ENCODE measurements around the gene NFATC3. TPM values are rescaled to one million over a fixed set of nuclear protein-coding genes. Genes with fewer than 3 reads are reported as not detected.

Gene NFATC3
- total and polyA plus RNA-seq, 5 experiments from 2014 or later = 85.2 to 162 (median 102) TPM

DNA sequence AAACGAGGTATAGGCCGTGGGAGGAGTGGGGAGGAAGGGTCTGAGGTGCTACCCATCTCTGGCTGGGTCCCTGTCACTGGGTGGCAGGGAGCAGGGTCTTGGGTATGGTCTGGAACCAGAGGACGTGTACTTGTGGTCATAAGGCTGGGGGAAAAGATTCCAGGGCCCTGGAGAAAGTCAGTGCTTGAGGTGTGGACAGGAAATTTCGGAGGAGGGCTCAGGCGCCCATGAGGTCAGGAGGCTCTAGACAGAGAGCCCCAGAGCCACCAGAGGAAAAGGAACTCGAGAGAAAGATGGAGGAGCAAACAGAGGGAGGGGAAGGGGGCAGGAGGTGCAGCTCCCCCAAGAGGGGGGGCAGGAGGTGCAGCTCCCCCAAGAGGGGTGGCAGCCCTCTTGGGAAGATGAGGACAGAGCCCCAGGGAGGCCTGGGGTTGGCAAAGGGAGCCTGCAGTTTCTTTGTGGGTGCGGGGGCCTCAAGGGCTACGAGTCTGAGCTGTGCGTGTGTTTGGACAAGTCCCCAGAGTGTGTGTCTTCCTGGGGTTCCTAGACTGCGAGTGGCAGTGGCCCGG is 178.5 kb downstream of the NFATC3 start:
- peak overlapping the region; percentile 89 to 99 (median 98) for H3K27ac Mint-ChIP-seq
- H3K9me3 Mint-ChIP-seq = no peaks in the 10 kb centered on the region
- H3K27me3 Mint-ChIP-seq = no peaks in the 10 kb centered on the region
- H3K4me1 Mint-ChIP-seq = peaks cover 30 to 57% (median 50%) of the 10 kb centered on the region in 4 donors
- no peak for ATAC-seq
- H3K4me3 Mint-ChIP-seq = peak overlapping the region; percentile 93 to 98 (median 95)
- DNase-seq = no peak
- POLR2A ChIA-PET = interaction anchor here (0.9 to 40.3 kb wide), 11 partner anchors 11 to 179 kb away, joined by 3 to 1294 read pairs (median 6); partner anchors contain the start of genes NFATC3, PLA2G15, PRMT7 and SLC7A6OS
- peaks cover 0 to 22% (median 0%) of the 10 kb centered on the region in 3 donors for H3K36me3 Mint-ChIP-seq

DNA sequence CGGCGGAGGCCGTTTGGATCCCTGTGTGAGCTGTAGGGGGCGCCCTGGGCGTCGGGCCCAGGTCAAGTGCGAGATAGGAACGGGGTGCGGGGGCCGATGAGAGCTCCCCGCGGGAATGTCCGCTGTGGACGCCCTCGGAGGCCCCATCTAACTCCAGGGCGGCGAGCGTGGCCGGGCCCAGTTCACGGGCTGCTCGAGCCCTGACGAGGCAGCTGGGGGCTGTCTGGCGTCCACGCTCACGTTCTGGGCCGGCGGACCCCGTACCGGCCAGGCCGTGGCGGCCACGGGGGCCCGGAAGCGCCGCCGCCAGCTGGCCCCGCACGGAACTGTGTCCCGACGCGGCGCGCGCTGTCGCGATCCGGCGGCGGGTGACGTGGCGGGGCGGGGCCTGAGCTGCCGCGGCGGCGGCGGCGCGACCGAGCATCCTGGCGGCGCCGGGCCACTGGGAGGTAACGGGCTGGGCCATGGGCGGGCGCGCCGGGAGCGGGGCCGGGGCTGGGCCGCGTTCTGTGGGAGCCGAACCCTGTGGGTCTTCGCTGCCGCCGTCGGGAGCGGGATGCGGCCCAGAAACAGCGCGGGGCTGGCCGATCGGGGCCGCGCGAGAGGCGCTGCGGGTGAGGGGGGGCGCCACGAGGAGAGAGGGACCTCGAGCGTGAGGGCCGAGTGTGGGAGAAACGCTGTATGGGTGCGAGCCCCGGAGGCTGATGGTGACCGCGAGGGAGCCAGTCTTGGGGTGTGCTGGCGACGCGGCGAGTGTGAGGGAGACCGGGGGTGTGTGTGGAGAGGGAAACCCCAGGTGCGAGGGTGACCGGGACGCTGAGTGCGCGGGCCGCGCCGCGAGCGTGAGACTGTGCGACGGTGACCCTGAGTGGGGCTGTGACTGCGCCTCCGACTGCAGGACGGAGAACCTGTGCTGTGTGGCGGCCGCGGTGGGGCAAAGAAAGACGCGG is 179.2 kb downstream of the NFATC3 start, which contains the start of gene SLC7A6:
Gene SLC7A6 (plus strand): TSS at position 399 of the 950 bp plus-strand sequence. CDS start 10,201 bp downstream, outside the sequence.
- peak within 1 kb of the TSS; percentile 93 to 98 (median 96) for H3K4me3 Mint-ChIP-seq
- ATAC-seq (peak; percentile 61 to 75), DNase-seq (peak; percentile 69 to 85 (median 82))
- peak within 1 kb of the TSS; percentile 89 to 99 (median 98) for H3K27ac Mint-ChIP-seq
- peaks cover 0 to 25% (median 3%) of the 10 kb centered on the region in 3 donors for H3K36me3 Mint-ChIP-seq
- POLR2A ChIA-PET = interaction anchor here (0.6 to 40.3 kb wide), 13 partner anchors 10 to 180 kb away, joined by 3 to 1294 read pairs (median 6); partner anchors contain the start of genes NFATC3, PLA2G15, PRMT7 and SLC7A6OS
- H3K4me1 Mint-ChIP-seq = peaks cover 35 to 62% (median 57%) of the 10 kb centered on the region in 4 donors
- H3K9me3 Mint-ChIP-seq = no peaks in the 10 kb centered on the region
- H3K27me3 Mint-ChIP-seq = no peaks in the 10 kb centered on the region

DNA sequence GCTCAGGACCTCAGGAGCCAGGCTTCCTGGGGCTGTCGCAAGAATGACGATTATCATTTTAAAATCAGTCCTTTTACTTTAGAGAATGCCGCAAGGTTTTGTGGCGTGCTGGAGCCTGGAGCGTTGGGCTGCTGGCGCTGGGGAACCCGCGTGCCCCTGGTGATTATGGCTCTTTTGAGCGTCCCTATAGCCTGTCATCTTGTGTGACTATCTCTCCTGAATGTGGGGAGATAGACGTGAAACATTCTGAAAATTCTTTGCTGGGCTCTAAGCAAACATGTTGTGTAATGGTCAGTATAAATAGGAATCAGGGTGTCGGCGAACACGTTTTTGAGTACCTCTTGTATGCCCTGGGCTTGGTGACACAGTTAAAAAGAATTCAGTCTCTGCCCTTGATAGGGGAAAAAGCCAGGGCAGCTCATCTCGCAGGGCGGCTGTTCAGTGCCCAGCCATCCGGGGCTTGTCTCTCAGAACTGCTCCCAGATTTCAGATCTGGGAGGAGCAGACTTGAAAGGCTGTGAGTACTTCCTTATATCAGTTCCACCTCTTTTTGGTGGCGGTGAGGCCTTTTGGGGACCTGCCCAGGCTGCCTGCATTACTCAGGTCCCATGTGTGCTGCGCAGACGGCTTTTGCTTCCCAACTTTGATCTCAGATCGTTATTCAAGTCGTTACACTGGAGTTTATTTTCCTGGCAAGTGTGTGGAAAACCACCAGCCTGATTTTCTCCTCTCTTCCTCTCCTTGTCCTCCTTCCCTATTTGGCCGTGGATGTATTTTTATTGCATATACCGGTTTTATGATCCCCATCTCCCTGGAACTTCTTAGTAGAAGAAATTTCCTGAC is 180.1 kb downstream of the NFATC3 start:
- Mint-ChIP-seq H3K4me1 (peaks cover 36 to 71% (median 66%) of the 10 kb centered on the region in 4 donors), H3K27ac (peak overlapping the region; percentile 89 to 99 (median 98)), H3K4me3 (peak overlapping the region; percentile 92 to 98 (median 96)), H3K9me3 (no peaks in the 10 kb centered on the region), H3K27me3 (no peaks in the 10 kb centered on the region), H3K36me3 (peaks cover 0 to 31% (median 3%) of the 10 kb centered on the region in 3 donors)
- peak in 7 of 10 donors; percentile 35 to 64 (median 47) for DNase-seq
- ATAC-seq = peak; percentile 12 to 21
- POLR2A ChIA-PET = interaction anchor here (0.6 to 40.3 kb wide), 7 partner anchors 9 to 272 kb away, joined by 3 to 1294 read pairs (median 8); partner anchors contain the start of genes PRMT7 and SLC7A6OS

DNA sequence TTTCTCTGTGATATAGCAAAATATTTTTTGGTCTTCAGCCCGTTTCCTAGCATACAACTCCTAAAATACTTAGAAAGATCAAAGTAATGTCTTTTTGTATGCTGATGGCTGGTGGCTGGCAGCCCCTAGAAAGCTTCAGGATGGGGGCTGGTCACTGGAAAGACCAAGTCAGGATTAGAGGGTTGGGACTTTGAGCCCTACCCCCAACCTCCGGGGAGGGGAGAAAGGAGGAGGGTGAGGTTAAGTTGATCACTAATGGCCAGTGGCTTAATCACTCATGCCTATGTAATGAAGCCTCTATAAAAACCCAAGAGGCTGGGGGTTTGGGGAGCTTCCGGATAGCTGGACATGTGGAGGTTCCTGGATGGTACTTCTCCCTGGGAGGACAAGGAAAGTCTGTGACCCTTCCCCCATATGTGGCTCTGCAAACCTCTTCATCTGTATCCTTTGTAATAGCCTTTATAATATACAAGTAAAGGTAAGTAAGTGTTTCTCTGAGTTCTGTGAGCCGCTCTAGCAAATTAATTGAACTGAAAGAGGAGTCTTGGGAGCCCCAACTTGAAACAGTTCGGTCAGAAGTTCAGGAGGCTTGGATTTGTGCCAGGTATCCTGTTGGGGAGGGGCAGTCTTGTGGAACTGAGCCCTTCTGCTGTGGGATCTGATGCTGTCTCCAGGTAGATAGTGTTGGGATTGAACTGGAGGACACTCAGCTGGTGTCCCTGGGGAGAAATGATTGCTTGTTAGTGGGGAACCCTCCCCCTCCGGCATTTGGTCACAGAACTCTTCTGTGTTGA is 182.6 kb downstream of the NFATC3 start:
- Mint-ChIP-seq H3K27me3 (peaks cover 0 to 1% (median 0%) of the 10 kb centered on the region in 5 donors), H3K4me1 (peaks cover 42 to 86% (median 84%) of the 10 kb centered on the region in 4 donors), H3K9me3 (no peaks in the 10 kb centered on the region), H3K36me3 (peaks cover 0 to 43% (median 9%) of the 10 kb centered on the region in 3 donors), H3K4me3 (peak overlapping the region; percentile 38 to 98 (median 73)), H3K27ac (peak overlapping the region; percentile 89 to 99 (median 94))
- POLR2A ChIA-PET = interaction anchor here (0.6 to 40.3 kb wide), 3 partner anchors 8 to 920 kb away, joined by 3 to 1294 read pairs (median 10); partner anchors contain the start of genes PRMT7 and SLC7A6OS
- no peak for ATAC-seq
- no peak for DNase-seq

DNA sequence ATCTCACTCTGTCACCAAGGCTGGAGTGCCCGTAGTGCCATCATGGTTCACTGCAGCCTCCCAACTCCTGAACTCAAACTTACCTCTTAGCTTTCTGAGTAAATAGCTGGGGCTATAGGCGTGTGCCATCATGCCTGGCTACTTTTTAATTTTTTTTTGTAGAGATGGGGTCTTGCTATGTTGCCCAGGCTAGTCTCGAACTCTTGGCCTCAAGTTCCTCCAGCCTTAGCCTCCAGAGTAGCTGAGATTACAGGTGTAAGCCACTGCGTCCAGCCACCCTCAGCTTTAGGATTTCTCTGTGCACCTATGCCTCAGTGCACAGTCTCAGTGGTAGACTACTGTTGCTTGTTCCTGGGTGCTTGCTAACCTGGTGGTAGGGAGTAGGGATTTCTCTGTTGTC is 184.6 kb downstream of the NFATC3 start:
- Mint-ChIP-seq H3K9me3 (no peaks in the 10 kb centered on the region), H3K27me3 (peaks cover 0 to 1% (median 0%) of the 10 kb centered on the region in 5 donors), H3K4me3 (peak overlapping the region in 9 of 10 donors; percentile 33 to 82 (median 66)), H3K27ac (peak overlapping the region; percentile 89 to 100 (median 99)), H3K36me3 (peaks cover 0 to 59% (median 18%) of the 10 kb centered on the region in 3 donors), H3K4me1 (peaks cover 40 to 93% (median 90%) of the 10 kb centered on the region in 4 donors)
- POLR2A ChIA-PET = interaction anchor here (1.1 to 40.3 kb wide), 2 partner anchors 10 to 26 kb away, joined by 4 to 1294 read pairs; partner anchors contain the start of genes PRMT7 and SLC7A6OS
- peak in 1 of 2 donors; percentile 0 for ATAC-seq
- DNase-seq = no peak

DNA sequence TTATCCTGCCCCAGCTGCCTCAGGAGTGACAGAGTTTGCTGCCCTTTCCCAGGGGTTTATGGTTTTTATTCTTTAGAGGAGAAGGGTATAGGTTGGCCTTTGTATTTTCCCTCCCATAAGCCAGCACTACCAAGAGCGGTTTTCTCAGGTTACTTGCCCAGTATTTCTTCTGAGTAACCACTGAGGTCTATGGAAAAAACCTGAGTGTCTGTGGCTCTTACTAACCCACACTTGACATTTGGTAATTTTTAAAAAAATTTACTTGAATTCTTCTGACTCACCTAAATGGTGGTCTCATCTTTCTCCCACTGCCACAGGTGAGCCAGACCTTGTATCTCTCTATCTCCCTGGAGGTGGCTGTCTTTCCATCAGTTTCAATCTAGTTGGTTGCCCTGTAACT is 185.2 kb downstream of the NFATC3 start:
- H3K9me3 Mint-ChIP-seq = no peaks in the 10 kb centered on the region
- DNase-seq (no peak), ATAC-seq (peak in 1 of 2 donors; percentile 47)
- H3K4me1 Mint-ChIP-seq = peaks cover 38 to 92% (median 91%) of the 10 kb centered on the region in 4 donors
- POLR2A ChIA-PET = interaction anchor here (0.6 to 40.3 kb wide), 4 partner anchors 10 to 300 kb away, joined by 3 to 1294 read pairs (median 7); partner anchors contain the start of genes PRMT7 and SLC7A6OS
- peak overlapping the region; percentile 89 to 100 (median 99) for H3K27ac Mint-ChIP-seq
- H3K27me3 Mint-ChIP-seq = peaks cover 0 to 1% (median 0%) of the 10 kb centered on the region in 5 donors
- H3K36me3 Mint-ChIP-seq = peaks cover 0 to 59% (median 18%) of the 10 kb centered on the region in 3 donors
- H3K4me3 Mint-ChIP-seq = peak overlapping the region in 9 of 10 donors; percentile 15 to 79 (median 52)

DNA sequence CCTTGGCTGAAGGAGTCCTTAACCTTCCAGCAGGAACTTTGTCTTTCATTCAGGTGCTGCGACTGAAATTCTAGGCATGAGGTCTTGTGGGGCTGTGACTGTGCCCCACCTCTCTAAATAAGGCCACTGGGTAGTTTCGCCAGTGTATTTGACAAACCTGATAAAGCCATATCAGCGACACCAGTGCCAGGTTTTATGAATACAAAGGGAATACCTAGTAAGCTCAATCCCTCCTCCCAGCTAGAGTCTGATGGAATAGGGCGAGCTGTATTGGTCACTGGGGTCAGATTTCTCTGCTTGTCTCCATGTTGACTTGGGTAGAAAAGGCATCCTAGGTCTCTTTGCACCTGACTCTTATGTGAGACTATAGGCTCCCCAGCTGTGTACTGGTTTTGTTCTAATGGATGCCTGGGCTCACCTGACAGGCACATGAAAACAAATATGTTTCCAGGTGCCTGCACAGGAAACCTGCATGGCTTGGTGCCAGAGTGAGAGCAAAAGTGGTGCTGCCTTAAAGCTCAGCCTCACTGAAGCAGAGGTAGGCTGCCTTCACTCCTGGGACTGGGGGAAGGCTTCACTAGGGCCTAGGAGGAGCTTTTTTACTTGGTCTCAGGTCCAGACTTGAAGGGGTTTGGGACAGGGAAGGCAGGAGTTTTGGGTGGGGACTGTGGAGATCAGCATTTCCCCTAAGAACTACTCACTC is 187.5 kb downstream of the NFATC3 start:
- Mint-ChIP-seq H3K9me3 (no peaks in the 10 kb centered on the region), H3K27ac (peak overlapping the region; percentile 89 to 100 (median 98)), H3K27me3 (peaks cover 0 to 1% (median 0%) of the 10 kb centered on the region in 5 donors), H3K36me3 (peaks cover 0 to 60% (median 20%) of the 10 kb centered on the region in 3 donors), H3K4me3 (peak overlapping the region; percentile 68 to 93 (median 80)), H3K4me1 (peaks cover 38 to 88% (median 84%) of the 10 kb centered on the region in 4 donors)
- POLR2A ChIA-PET = interaction anchor here (0.6 to 40.3 kb wide), 5 partner anchors 10 to 1245 kb away, joined by 3 to 1294 read pairs (median 4); partner anchors contain the start of genes PRMT7, SLC7A6 and SLC7A6OS
- DNase-seq = peak; percentile 60 to 87 (median 74)
- ATAC-seq = peak; percentile 39 to 56

DNA sequence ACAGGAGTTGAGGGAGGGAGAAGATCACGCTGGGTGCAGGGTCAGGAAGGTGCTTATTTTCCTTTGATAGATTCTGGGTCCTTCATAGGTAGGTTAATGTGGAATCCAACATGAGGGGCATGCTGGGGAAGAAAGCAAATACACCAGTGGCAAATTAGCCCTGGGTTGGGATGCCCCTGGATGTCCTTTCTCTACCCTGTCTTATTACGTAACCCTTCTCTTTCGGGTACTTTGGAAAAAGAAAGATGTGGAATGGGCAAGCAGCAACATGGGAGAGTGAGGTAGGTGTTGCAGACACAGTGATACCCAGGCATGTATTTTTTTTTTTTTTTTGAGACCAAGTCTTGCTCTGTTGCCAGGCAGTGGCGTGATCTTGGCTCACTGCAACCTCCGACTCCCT is 188.3 kb downstream of the NFATC3 start:
- DNase-seq (no peak), ATAC-seq (no peak)
- POLR2A ChIA-PET = interaction anchor here (0.6 to 40.3 kb wide), 6 partner anchors 11 to 1246 kb away, joined by 3 to 1294 read pairs (median 4); partner anchors contain the start of genes PRMT7, SLC7A6 and SLC7A6OS
- Mint-ChIP-seq H3K27me3 (peaks cover 0 to 1% (median 0%) of the 10 kb centered on the region in 5 donors), H3K27ac (peak overlapping the region; percentile 89 to 100 (median 98)), H3K4me1 (peaks cover 32 to 82% (median 78%) of the 10 kb centered on the region in 4 donors), H3K9me3 (no peaks in the 10 kb centered on the region), H3K4me3 (peak overlapping the region; percentile 68 to 93 (median 80)), H3K36me3 (peaks cover 0 to 52% (median 20%) of the 10 kb centered on the region in 3 donors)

DNA sequence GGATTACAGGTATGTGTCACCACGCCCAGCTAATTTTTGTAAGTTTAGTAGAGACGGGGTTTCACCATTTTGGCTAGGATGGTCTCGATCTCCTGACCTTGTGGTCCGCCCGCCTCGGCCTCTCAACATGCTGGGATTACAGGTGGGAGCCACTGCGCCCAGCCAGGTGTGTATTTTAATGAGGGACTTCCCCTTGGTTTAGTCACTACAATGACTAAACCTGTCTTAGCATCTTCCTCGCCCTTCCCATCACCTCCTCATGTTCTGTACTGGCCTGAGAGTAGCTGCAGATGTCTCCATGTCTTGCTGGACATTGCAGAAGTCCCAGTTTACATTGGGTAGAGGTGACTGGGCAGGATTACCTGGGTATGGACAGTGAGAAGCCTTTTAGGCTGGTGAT is 188.7 kb downstream of the NFATC3 start:
- H3K27ac Mint-ChIP-seq = peak overlapping the region; percentile 89 to 100 (median 98)
- H3K4me3 Mint-ChIP-seq = peak overlapping the region in 9 of 10 donors; percentile 54 to 93 (median 80)
- DNase-seq (no peak), ATAC-seq (no peak)
- peaks cover 32 to 82% (median 76%) of the 10 kb centered on the region in 4 donors for H3K4me1 Mint-ChIP-seq
- H3K27me3 Mint-ChIP-seq = peaks cover 0 to 1% (median 0%) of the 10 kb centered on the region in 5 donors
- POLR2A ChIA-PET = interaction anchor here (0.9 to 40.3 kb wide), 6 partner anchors 11 to 1246 kb away, joined by 3 to 1294 read pairs (median 4); partner anchors contain the start of genes NFATC3, PRMT7, SLC7A6 and SLC7A6OS
- H3K36me3 Mint-ChIP-seq = peaks cover 0 to 52% (median 20%) of the 10 kb centered on the region in 3 donors
- no peaks in the 10 kb centered on the region for H3K9me3 Mint-ChIP-seq
